ENCODE data around the gene SCD5. TPM values are rescaled to one million over a fixed set of nuclear protein-coding genes. Genes with fewer than 3 reads are reported as not detected.

SCD5 gene
- total and polyA plus RNA-seq, 3 experiments from 2014 or later = 2.6 to 6.3 (median 6.2) TPM

DNA sequence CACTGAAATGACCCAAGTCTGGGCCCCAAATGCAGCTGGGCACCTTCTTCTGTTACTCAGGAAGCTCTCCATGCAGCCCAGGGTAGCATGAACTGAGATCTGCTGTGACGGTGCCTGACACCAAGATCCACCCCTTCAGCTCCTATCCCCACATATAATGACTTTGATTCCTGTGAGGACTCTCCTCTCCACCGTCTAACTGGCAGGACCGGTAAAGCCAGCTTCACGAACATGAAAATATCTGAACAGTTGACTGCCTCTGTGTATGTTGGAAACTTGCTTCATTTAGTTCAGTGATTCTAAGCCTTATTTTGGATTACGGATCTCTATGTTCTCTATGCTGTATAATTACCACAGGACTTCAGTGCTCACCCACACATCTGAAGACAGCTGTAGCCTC lies 121.3 kb downstream of the SCD5 start:
- no peaks in the 10 kb centered on the region for H3K4me1 Mint-ChIP-seq
- no peaks in the 10 kb centered on the region for H3K36me3 ChIP-seq (ENCODE audit: insufficient read depth, low read length)
- peak overlapping the region in 2 of 8 donors; percentile 17 to 59 for H3K27ac Mint-ChIP-seq
- H3K9me3 ChIP-seq (ENCODE audit: low read length) = no peaks in the 10 kb centered on the region
- no peak overlapping the region for H3K4me3 ChIP-seq (ENCODE audit: low read length)
- no peaks in the 10 kb centered on the region for H3K4me1 ChIP-seq (ENCODE audit: insufficient read depth, low read length)
- no peak for DNase-seq
- POLR2A ChIA-PET = no interaction called here
- H3K9me3 Mint-ChIP-seq = no peaks in the 10 kb centered on the region
- CTCF ChIA-PET = no interaction called here
- H3K27me3 ChIP-seq (ENCODE audit: insufficient read depth, low read length, poor library complexity, severe bottlenecking) = no peaks in the 10 kb centered on the region
- no peak overlapping the region for H3K4me3 Mint-ChIP-seq
- no peak overlapping the region for H3K27ac ChIP-seq (ENCODE audit: low read depth, low read length)
- peaks cover 8 to 13% (median 9%) of the 10 kb centered on the region in 3 donors for H3K36me3 Mint-ChIP-seq
- peaks cover 0 to 4% of the 10 kb centered on the region in 2 donors for H3K27me3 Mint-ChIP-seq

DNA sequence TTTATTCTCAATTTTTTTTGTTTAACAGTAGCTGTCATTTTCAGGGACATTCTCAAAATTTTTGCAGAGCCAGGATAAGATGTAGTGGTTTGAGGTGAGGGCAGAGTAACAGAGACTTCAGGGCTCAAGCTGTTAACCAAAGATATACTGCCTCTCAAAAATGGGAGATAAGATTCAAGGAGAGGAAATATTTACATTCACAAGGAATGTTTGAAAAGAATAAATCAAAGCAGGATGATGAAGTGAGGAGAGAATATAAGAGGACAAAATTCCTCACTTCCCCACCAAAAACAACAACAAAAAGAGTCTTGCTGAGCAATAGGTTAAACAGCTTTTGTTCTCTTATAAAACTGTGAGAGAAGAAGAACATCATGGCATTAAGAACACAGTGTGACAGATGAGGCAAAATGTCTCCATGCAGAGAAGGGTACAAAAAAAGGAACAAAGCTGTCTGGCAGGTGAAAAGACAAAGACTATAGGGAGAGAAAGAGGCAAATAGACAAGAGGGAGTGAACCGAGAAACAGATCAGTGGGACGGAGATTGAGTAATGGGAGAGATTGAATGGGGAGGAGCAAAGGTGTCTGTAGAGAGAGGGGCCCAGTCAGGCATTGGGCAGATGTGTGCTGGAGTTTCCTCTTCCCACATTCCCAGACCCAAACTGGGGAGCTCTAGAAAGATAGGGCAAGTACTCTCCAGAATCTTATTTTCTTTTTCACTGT lies 130.7 kb downstream of the SCD5 start:
- Histone ChIP-seq H3K27ac (ENCODE audit: low read depth, low read length) (no peak overlapping the region), H3K36me3 (ENCODE audit: insufficient read depth, low read length) (no peaks in the 10 kb centered on the region), H3K9me3 (ENCODE audit: low read length) (no peaks in the 10 kb centered on the region), H3K4me3 (ENCODE audit: low read length) (no peak overlapping the region), H3K4me1 (ENCODE audit: insufficient read depth, low read length) (no peaks in the 10 kb centered on the region), H3K27me3 (ENCODE audit: insufficient read depth, low read length, poor library complexity, severe bottlenecking) (no peaks in the 10 kb centered on the region)
- Mint-ChIP-seq H3K4me3 (no peak overlapping the region), H3K9me3 (peaks cover 4 to 22% (median 13%) of the 10 kb centered on the region in 5 donors), H3K27ac (no peak overlapping the region), H3K4me1 (no peaks in the 10 kb centered on the region), H3K36me3 (peaks cover 16 to 36% (median 27%) of the 10 kb centered on the region in 3 donors), H3K27me3 (peaks cover 1 to 12% of the 10 kb centered on the region in 2 donors)
- CTCF ChIA-PET = no interaction called here
- DNase-seq = no peak
- POLR2A ChIA-PET = no interaction called here

DNA sequence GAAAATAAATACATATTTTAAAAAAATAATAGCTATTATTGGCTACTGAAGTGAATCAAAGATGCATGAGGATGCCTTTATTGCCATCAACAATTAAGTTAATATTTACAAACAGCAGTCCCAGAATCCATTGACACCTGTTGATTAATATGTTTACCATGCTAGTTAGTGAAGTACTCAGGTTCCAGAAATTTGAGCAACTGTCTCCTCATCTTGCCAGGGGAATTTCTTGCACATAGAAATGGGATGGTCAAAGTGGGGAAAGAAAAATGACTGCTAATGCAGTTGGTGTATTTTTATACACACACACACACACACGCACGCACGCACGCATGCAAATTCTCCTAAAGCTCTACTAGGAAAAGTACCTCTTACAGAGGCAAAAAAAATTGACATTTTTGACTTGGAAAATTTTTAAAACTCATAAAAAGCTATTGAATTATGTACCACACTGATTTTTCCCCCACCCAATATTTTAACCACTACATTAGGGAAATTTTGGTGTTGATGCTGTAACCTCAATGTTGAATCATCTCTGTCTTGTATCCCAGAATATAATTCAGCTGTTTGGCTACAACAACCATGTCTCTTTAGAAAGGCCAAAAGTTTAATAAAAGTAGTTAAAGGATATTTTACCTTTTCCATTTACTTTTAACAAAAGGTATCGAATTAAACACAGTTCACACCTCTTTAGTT lies 131.5 kb downstream of the SCD5 start:
- H3K27me3 Mint-ChIP-seq = peaks cover 3 to 12% of the 10 kb centered on the region in 2 donors
- Histone ChIP-seq H3K36me3 (ENCODE audit: insufficient read depth, low read length) (no peaks in the 10 kb centered on the region), H3K4me3 (ENCODE audit: low read length) (no peak overlapping the region), H3K9me3 (ENCODE audit: low read length) (no peaks in the 10 kb centered on the region), H3K4me1 (ENCODE audit: insufficient read depth, low read length) (no peaks in the 10 kb centered on the region), H3K27ac (ENCODE audit: low read depth, low read length) (no peak overlapping the region), H3K27me3 (ENCODE audit: insufficient read depth, low read length, poor library complexity, severe bottlenecking) (no peaks in the 10 kb centered on the region)
- no peak for DNase-seq
- H3K4me1 Mint-ChIP-seq = no peaks in the 10 kb centered on the region
- no peak overlapping the region for H3K27ac Mint-ChIP-seq
- CTCF ChIA-PET = no interaction called here
- no peak overlapping the region for H3K4me3 Mint-ChIP-seq
- POLR2A ChIA-PET = no interaction called here
- peaks cover 4 to 22% (median 13%) of the 10 kb centered on the region in 5 donors for H3K9me3 Mint-ChIP-seq
- H3K36me3 Mint-ChIP-seq = peaks cover 16 to 36% (median 28%) of the 10 kb centered on the region in 3 donors

DNA sequence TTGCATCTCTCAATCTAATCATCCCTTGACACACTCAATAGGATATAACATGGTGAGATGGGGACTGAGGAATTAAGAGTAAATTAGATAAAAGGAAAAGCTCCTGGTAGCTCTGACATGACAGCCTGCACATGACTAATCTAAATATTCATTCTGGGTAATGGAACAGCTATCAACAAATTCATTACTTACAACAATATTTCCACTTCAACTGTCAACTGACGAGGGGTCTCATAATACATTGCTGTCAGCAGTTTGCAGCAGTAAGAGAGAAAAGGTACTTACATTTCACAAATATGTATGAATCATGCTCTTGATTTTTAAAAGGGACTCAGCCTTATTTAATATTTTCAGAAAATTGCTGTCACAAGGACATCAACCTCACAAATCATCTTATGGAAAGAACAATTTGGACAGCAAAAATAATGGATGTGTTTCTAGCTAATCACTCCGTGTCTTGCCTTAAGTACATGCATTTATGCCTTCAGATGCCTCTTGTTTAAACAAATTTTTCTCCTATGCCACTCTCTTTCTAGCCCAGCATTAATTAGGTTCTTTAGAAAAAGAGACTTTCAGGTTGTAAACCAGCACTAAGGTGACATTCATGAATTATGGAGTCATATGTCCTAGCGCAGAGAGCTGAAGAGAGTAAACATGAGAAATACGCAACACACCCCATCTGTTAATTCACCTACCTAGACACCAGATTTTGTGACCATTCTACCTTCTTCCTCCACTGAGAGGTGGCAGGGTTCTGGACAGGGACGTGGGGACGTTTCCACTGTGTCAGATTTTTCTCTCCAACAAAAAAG lies 137.2 kb downstream of the SCD5 start:
- no peaks in the 10 kb centered on the region for H3K4me1 ChIP-seq (ENCODE audit: insufficient read depth, low read length)
- Mint-ChIP-seq H3K4me3 (no peak overlapping the region), H3K4me1 (no peaks in the 10 kb centered on the region), H3K36me3 (peaks cover 8 to 41% (median 8%) of the 10 kb centered on the region in 3 donors), H3K27me3 (peaks cover 3 to 10% of the 10 kb centered on the region in 2 donors), H3K27ac (no peak overlapping the region), H3K9me3 (peaks cover 0 to 11% (median 3%) of the 10 kb centered on the region in 5 donors)
- no peak overlapping the region for H3K4me3 ChIP-seq (ENCODE audit: low read length)
- H3K9me3 ChIP-seq (ENCODE audit: low read length) = no peaks in the 10 kb centered on the region
- POLR2A ChIA-PET = no interaction called here
- no peaks in the 10 kb centered on the region for H3K36me3 ChIP-seq (ENCODE audit: insufficient read depth, low read length)
- no peak for DNase-seq
- CTCF ChIA-PET = interaction anchor here (1.2 kb wide), 1 partner anchor 44 kb away, joined by 3 read pairs; no protein-coding TSS in a partner anchor
- no peak overlapping the region for H3K27ac ChIP-seq (ENCODE audit: low read depth, low read length)
- no peaks in the 10 kb centered on the region for H3K27me3 ChIP-seq (ENCODE audit: insufficient read depth, low read length, poor library complexity, severe bottlenecking)

DNA sequence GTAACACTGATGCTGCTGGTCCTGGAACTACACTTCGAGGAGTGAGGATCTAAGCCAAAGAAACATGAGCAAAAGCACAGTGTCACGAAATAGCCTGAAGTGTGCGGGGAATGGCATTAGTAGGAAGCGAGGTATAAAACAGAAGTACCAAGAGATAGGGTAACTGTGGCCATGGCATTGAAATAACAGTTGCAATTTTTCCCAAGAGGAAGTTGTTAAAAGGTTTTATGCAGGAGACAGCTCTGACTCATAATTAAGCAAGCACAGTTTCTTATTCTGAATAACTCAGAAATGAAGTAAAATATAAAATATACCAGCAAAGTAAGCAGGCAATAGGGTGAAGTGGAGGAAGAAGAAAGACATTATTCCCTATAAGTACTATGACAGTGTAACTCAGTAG lies 146.5 kb downstream of the SCD5 start:
- ChIA-PET POLR2A (no interaction called here), CTCF (no interaction called here)
- no peaks in the 10 kb centered on the region for H3K27me3 ChIP-seq (ENCODE audit: insufficient read depth, low read length, poor library complexity, severe bottlenecking)
- Mint-ChIP-seq H3K27ac (no peak overlapping the region), H3K36me3 (peaks cover 4 to 5% (median 4%) of the 10 kb centered on the region in 3 donors), H3K4me3 (peak overlapping the region in 1 of 7 donors; percentile 46), H3K27me3 (no peaks in the 10 kb centered on the region), H3K9me3 (peaks cover 0 to 5% (median 0%) of the 10 kb centered on the region in 5 donors), H3K4me1 (no peaks in the 10 kb centered on the region)
- no peaks in the 10 kb centered on the region for H3K36me3 ChIP-seq (ENCODE audit: insufficient read depth, low read length)
- no peak for DNase-seq
- H3K9me3 ChIP-seq (ENCODE audit: low read length) = no peaks in the 10 kb centered on the region
- no peak overlapping the region for H3K4me3 ChIP-seq (ENCODE audit: low read length)
- H3K27ac ChIP-seq (ENCODE audit: low read depth, low read length) = no peak overlapping the region
- H3K4me1 ChIP-seq (ENCODE audit: insufficient read depth, low read length) = no peaks in the 10 kb centered on the region

DNA sequence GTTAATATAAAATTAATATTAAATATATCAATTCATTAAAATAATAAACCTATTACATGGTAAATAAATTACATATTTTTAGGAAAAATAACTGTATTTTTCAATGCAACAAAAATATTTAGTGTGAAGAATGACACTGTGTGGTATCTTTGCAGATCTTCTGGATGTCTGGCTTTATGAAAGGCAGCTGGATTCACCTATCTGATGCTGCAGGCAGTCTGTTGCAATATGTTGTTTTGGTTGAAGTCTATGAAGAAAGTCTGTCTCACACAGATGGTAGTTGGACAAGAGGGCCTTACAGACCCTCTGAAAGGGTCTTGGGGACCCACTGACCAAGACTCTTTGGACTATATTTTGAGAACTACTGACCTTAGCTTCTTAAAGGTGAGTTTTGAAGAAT lies 147.7 kb downstream of the SCD5 start:
- no peaks in the 10 kb centered on the region for H3K27me3 ChIP-seq (ENCODE audit: insufficient read depth, low read length, poor library complexity, severe bottlenecking)
- CTCF ChIA-PET = no interaction called here
- no peaks in the 10 kb centered on the region for H3K4me1 ChIP-seq (ENCODE audit: insufficient read depth, low read length)
- H3K27me3 Mint-ChIP-seq = no peaks in the 10 kb centered on the region
- no peak overlapping the region for H3K27ac Mint-ChIP-seq
- POLR2A ChIA-PET = no interaction called here
- no peak overlapping the region for H3K4me3 ChIP-seq (ENCODE audit: low read length)
- no peaks in the 10 kb centered on the region for H3K36me3 ChIP-seq (ENCODE audit: insufficient read depth, low read length)
- no peaks in the 10 kb centered on the region for H3K9me3 ChIP-seq (ENCODE audit: low read length)
- peaks cover 4 to 5% (median 4%) of the 10 kb centered on the region in 3 donors for H3K36me3 Mint-ChIP-seq
- no peaks in the 10 kb centered on the region for H3K4me1 Mint-ChIP-seq
- H3K9me3 Mint-ChIP-seq = no peaks in the 10 kb centered on the region
- DNase-seq = no peak
- H3K27ac ChIP-seq (ENCODE audit: low read depth, low read length) = no peak overlapping the region
- H3K4me3 Mint-ChIP-seq = no peak overlapping the region

DNA sequence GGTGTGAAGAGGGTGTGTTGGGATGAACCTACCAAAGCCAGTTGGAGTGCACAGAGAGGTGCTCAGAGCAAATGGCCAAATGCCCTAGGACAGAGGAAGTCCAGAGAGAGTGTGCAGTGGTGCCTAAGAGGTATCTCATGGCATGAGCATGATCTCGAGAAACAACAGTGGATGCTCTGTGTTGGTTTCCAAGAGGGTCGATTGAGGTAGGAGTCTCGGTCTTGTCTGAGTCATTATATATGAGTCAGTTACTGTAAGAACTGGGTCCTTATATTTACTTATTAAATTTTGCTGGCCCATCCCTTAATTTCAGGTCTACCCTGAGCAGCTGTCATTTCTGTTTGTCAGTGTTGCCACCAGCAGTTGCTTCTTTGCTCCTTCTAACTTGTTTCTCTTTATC lies 150.2 kb downstream of the SCD5 start:
- no peaks in the 10 kb centered on the region for H3K9me3 Mint-ChIP-seq
- H3K27me3 ChIP-seq (ENCODE audit: insufficient read depth, low read length, poor library complexity, severe bottlenecking) = no peaks in the 10 kb centered on the region
- no peak overlapping the region for H3K27ac ChIP-seq (ENCODE audit: low read depth, low read length)
- ChIA-PET POLR2A (no interaction called here), CTCF (no interaction called here)
- no peak overlapping the region for H3K4me3 Mint-ChIP-seq
- H3K9me3 ChIP-seq (ENCODE audit: low read length) = no peaks in the 10 kb centered on the region
- no peaks in the 10 kb centered on the region for H3K36me3 ChIP-seq (ENCODE audit: insufficient read depth, low read length)
- H3K4me1 ChIP-seq (ENCODE audit: insufficient read depth, low read length) = no peaks in the 10 kb centered on the region
- no peak overlapping the region for H3K27ac Mint-ChIP-seq
- no peak overlapping the region for H3K4me3 ChIP-seq (ENCODE audit: low read length)
- no peaks in the 10 kb centered on the region for H3K4me1 Mint-ChIP-seq
- peaks cover 4 to 7% (median 5%) of the 10 kb centered on the region in 3 donors for H3K36me3 Mint-ChIP-seq
- no peak for DNase-seq
- H3K27me3 Mint-ChIP-seq = no peaks in the 10 kb centered on the region

Measured in CD8-positive, alpha-beta memory T cell (primary cell).